Measurements from ENCODE around the gene TEKT5.

DNA sequence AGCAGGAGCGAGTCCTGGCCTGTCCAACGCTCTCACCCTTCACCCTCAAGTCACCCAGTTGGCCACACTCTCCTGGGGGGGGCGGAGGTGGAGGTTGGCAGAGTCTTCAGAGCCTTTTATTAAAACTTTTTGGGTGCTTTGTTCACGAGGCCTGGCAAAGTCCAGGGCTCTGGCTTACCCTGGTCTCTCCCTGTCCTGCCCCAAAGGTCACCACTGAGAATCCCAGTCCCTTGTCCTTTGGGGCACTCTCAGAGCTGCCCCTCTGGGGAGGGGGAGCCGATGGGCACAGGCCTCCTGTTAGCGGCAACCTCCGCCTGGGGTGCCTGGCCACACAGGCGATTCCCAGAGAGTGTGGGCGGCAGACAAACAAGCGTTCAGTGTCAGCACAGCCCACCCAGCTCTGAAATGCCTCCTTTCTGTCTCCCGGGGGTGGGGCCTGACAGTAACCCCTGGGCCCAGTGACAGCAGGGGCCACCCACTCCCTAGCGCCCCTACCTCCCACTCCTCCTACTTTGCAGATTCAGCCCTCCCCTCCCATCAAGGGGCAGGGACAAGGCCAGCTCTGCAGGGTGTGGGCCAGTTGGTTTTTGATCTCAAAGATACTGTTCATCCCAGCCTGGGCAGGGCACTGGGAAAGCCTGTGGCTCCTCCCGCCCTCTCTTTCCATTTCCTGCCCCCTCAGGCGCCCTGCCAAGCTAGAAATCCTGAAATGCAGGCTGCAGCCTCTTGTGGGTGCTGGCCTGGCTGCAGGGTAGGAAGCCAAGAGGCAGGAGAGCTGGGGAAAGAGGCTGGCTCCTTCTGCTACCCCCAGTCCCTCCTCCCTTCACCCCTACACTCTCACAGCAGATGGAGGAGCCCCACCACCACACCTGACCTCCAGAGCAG is 77.7 kb downstream of the TEKT5 start:
- TF ChIP-seq, protein P1, sequence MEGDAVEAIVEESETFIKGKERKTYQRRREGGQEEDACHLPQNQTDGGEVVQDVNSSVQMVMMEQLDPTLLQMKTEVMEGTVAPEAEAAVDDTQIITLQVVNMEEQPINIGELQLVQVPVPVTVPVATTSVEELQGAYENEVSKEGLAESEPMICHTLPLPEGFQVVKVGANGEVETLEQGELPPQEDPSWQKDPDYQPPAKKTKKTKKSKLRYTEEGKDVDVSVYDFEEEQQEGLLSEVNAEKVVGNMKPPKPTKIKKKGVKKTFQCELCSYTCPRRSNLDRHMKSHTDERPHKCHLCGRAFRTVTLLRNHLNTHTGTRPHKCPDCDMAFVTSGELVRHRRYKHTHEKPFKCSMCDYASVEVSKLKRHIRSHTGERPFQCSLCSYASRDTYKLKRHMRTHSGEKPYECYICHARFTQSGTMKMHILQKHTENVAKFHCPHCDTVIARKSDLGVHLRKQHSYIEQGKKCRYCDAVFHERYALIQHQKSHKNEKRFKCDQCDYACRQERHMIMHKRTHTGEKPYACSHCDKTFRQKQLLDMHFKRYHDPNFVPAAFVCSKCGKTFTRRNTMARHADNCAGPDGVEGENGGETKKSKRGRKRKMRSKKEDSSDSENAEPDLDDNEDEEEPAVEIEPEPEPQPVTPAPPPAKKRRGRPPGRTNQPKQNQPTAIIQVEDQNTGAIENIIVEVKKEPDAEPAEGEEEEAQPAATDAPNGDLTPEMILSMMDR (IDR thresholded peaks at IDR 0.05) = no peak
- no peak for TF ChIP-seq POLR2A (IDR thresholded peaks at IDR 0.05)

Data from lower leg skin (tissue), 3 donors.